Activated naive CD8-positive, alpha-beta T cell treated with anti-CD3 and anti-CD28 coated beads, Interleukin-2, amount 50 U/mL, for 24 hours (primary cell): ENCODE data around the gene CDH4.
A peak's percentile ranks its signal among the peaks of the same experiment; 100 is the strongest.

ENCODE experiments used
- ATAC-seq: fragments of 150-1000 bp; cut with Tn5 transposase; one replicate; pipeline ENCODE4 v1.10.0; 2021
- DNase-seq: peaks from one replicate; pipeline ENCODE4 v3.0.0; 2021
- H3K27ac Mint-ChIP-seq: one replicate; pipeline ENCODE4 v1.8.0; 2021; ENCODE audit warnings: mild to moderate bottlenecking, mixed read lengths
- H3K27me3 Mint-ChIP-seq: one replicate; pipeline ENCODE4 v1.8.0; 2021; ENCODE audit warnings: mixed read lengths
- H3K36me3 Mint-ChIP-seq: one replicate; pipeline ENCODE4 v1.8.0; 2021; ENCODE audit warnings: low read depth, mixed read lengths
- H3K4me1 Mint-ChIP-seq: one replicate; pipeline ENCODE4 v1.8.0; 2021; ENCODE audit warnings: mixed read lengths
- H3K4me3 Mint-ChIP-seq: one replicate; pipeline ENCODE4 v1.8.0; 2021; ENCODE audit warnings: mild to moderate bottlenecking, moderate library complexity, mixed read lengths
- H3K9me3 Mint-ChIP-seq: one replicate; pipeline ENCODE4 v1.8.0; 2021; ENCODE audit warnings: mixed read lengths

CDH4 gene

GRCh38 chr20:61531553-61532345 is 279.7 kb downstream of the CDH4 start:
- no peaks in the 10 kb centered on the region for H3K27me3 Mint-ChIP-seq
- H3K4me3 Mint-ChIP-seq = no peak overlapping the region
- ATAC-seq = no peak

GRCh38 chr20:61532736-61533135 is 280.7 kb downstream of the CDH4 start:
- DNase-seq (no peak), ATAC-seq (no peak)
- H3K4me1 Mint-ChIP-seq = no peaks in the 10 kb centered on the region
- no peaks in the 10 kb centered on the region for H3K27me3 Mint-ChIP-seq
- no peaks in the 10 kb centered on the region for H3K9me3 Mint-ChIP-seq
- no peak overlapping the region for H3K27ac Mint-ChIP-seq
- H3K36me3 Mint-ChIP-seq = no peaks in the 10 kb centered on the region
- no peak overlapping the region for H3K4me3 Mint-ChIP-seq

More at GRCh38 chr20:61531553-61532345, 279.7 kb downstream of the CDH4 start:
- H3K27ac Mint-ChIP-seq = no peak overlapping the region
- DNase-seq = no peak
- H3K9me3 Mint-ChIP-seq = no peaks in the 10 kb centered on the region
- no peaks in the 10 kb centered on the region for H3K36me3 Mint-ChIP-seq
- H3K4me1 Mint-ChIP-seq = no peaks in the 10 kb centered on the region

DNA sequence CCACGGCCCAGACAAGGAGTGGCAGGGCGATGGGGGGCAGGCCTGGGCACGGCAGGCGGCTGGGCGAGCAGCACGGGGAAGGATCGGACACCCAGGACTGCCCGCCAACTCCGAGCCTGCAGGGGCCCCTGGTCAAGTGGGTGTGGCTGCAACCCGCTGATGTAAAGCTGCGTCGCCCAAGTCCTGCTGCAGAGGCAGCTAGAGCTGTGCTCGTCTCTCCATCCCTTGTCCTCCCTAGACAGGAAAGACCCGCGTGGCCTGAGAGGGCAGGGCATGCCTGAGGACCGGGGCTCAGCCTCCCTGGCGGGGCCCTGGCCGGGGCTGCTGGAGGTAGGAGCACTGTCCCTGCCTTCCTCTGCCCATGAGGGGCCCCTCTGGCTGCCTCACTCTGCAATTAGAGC is 281.2 kb downstream of the CDH4 start:
- ATAC-seq = peak; percentile 33
- Mint-ChIP-seq H3K36me3 (no peaks in the 10 kb centered on the region), H3K9me3 (no peaks in the 10 kb centered on the region), H3K4me3 (no peak overlapping the region), H3K27ac (no peak overlapping the region), H3K27me3 (no peaks in the 10 kb centered on the region), H3K4me1 (no peaks in the 10 kb centered on the region)
- no peak for DNase-seq

DNA sequence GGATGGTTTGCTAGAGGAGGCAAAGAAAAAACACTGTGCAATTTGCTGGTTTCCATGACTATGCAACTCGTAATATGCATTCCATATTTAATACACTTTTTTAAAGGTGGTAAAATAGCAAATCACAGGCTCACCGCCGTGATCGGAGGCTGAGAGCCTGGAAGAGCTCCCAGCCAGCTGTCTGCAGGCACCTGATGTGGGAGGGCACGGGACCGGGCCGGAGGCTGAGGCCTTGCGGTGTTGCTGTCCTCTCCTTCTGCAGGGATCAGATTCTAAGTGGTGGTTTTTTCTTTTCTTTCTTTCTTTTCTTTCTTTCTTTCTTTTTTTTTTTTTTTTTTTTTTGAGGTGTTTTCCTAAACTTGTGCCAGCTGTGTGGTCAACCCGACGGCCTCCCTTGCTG is 282.3 kb downstream of the CDH4 start:
- Mint-ChIP-seq H3K4me3 (no peak overlapping the region), H3K36me3 (no peaks in the 10 kb centered on the region), H3K27me3 (no peaks in the 10 kb centered on the region), H3K4me1 (no peaks in the 10 kb centered on the region), H3K9me3 (no peaks in the 10 kb centered on the region), H3K27ac (no peak overlapping the region)
- DNase-seq = no peak
- no peak for ATAC-seq

GRCh38 chr20:61535091-61535490 is 283.0 kb downstream of the CDH4 start:
- Mint-ChIP-seq H3K4me1 (no peaks in the 10 kb centered on the region), H3K36me3 (no peaks in the 10 kb centered on the region), H3K9me3 (no peaks in the 10 kb centered on the region), H3K27ac (no peak overlapping the region), H3K4me3 (no peak overlapping the region), H3K27me3 (no peaks in the 10 kb centered on the region)
- DNase-seq = no peak
- no peak for ATAC-seq

DNA sequence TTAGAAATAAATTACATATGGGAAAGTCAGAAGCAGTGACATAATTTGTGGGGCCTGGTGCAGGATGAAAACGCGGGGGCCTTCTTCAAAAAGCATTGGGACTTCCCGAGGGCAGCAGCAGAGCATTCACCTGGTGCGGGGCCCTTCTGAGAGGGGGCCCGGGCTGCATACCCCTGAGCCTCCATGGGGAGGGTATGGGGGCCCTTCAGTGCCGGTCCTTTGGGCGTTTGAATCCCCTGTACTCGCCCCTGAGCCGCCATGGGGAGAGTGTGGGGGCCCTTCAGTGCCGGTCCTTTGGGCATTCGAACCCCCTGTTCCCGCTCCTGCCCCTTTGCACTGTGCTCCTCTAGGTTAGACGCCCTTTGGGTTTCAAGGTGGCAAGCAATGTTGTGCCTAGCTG is 283.5 kb downstream of the CDH4 start:
- no peaks in the 10 kb centered on the region for H3K4me1 Mint-ChIP-seq
- no peaks in the 10 kb centered on the region for H3K27me3 Mint-ChIP-seq
- H3K9me3 Mint-ChIP-seq = no peaks in the 10 kb centered on the region
- ATAC-seq = no peak
- H3K36me3 Mint-ChIP-seq = no peaks in the 10 kb centered on the region
- no peak for DNase-seq
- no peak overlapping the region for H3K27ac Mint-ChIP-seq
- no peak overlapping the region for H3K4me3 Mint-ChIP-seq

GRCh38 chr20:61535956-61536355 is 283.9 kb downstream of the CDH4 start:
- DNase-seq (no peak), ATAC-seq (no peak)
- Mint-ChIP-seq H3K9me3 (no peaks in the 10 kb centered on the region), H3K4me1 (no peaks in the 10 kb centered on the region), H3K27ac (no peak overlapping the region), H3K36me3 (no peaks in the 10 kb centered on the region), H3K27me3 (no peaks in the 10 kb centered on the region), H3K4me3 (no peak overlapping the region)

DNA sequence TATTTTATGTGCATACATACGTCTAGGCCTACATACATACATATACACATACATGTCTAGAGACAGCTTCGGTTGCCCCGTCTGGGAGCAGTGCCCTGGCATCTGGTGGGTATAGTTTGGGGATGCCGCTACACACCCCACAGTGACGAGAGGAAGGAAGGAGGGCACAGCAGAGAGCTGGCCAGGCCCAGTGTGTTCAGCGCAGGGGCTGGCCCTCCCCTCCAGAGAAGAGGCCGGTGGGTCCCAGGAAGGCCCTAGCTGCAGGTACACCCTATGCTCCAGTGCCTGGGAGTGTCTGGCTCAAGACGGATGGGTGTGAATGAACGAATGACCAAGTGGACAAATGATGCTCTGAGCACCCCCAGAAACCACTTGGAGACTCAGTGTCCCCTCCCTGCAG is 284.6 kb downstream of the CDH4 start:
- no peak overlapping the region for H3K4me3 Mint-ChIP-seq
- H3K27me3 Mint-ChIP-seq = no peaks in the 10 kb centered on the region
- H3K27ac Mint-ChIP-seq = no peak overlapping the region
- H3K4me1 Mint-ChIP-seq = no peaks in the 10 kb centered on the region
- H3K9me3 Mint-ChIP-seq = no peaks in the 10 kb centered on the region
- ATAC-seq = no peak
- no peak for DNase-seq
- H3K36me3 Mint-ChIP-seq = no peaks in the 10 kb centered on the region

GRCh38 chr20:61537239-61538182 is 285.4 kb downstream of the CDH4 start:
- H3K9me3 Mint-ChIP-seq = no peaks in the 10 kb centered on the region
- no peak for ATAC-seq
- no peak overlapping the region for H3K27ac Mint-ChIP-seq

DNA sequence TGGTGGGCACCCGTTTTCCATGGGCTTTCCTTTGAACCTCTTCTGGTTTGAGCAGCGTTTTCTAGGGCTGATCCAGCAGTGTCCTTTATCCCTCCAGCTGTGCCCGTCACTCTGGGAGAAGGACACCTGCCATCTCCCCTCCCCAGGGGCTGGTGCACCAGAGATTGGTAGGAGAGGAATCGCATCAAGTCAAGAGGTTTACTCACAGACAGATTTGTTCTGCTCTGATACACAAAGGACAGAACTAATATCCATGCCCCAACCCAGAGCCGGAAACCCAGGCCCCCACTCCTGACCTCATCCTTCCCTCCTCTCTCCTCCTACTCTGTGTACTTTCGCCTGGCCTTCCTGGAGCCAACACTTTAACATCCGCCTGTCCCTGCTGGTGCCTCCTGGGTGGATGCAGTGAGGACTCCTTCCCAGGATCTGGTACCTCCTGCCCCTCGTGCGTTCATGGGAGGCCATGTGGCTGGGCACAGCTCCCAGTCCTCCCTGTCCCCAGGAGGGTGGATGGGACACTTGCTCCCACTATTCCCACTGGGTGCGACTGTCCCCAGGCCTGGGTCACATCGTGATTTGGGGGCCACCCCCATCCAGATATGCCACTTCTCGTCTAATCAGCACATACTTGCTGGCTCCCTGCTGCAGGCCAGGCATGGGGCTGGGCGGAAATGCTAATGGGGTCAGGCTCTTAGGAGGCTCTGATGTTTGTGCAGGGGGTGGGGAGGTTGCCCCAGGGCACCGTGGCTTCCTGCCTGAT is 286.3 kb downstream of the CDH4 start:
- Mint-ChIP-seq H3K27me3 (no peaks in the 10 kb centered on the region), H3K4me1 (no peaks in the 10 kb centered on the region), H3K9me3 (no peaks in the 10 kb centered on the region), H3K27ac (no peak overlapping the region), H3K36me3 (no peaks in the 10 kb centered on the region), H3K4me3 (no peak overlapping the region)
- ATAC-seq = no peak
- no peak for DNase-seq

More at GRCh38 chr20:61537239-61538182, 285.4 kb downstream of the CDH4 start:
- Mint-ChIP-seq H3K4me3 (no peak overlapping the region), H3K27me3 (no peaks in the 10 kb centered on the region), H3K4me1 (no peaks in the 10 kb centered on the region), H3K36me3 (no peaks in the 10 kb centered on the region)
- no peak for DNase-seq

DNA sequence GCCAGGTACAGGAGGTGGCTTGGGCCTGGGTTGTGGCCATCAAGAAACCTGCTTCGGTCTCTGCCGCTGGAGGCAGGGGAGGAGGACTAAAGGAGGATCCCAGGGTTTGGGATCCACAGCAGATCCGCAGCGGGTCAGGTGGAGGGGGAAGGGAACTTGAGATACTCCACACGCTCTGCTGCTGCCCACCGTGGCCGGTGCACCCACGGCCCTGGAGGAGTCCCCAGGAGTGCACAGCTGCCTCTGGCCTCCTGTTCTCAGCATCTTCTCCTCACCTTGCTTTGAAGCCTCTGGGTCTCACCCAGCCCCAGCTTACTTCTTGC is 286.8 kb downstream of the CDH4 start:
- Mint-ChIP-seq H3K4me1 (no peaks in the 10 kb centered on the region), H3K27ac (no peak overlapping the region)
- ATAC-seq = no peak

GRCh38 chr20:61539706-61540360 is 287.8 kb downstream of the CDH4 start:
- ATAC-seq (no peak), DNase-seq (no peak)
- Mint-ChIP-seq H3K36me3 (no peaks in the 10 kb centered on the region), H3K4me3 (no peak overlapping the region), H3K27ac (no peak overlapping the region), H3K9me3 (no peaks in the 10 kb centered on the region), H3K4me1 (no peaks in the 10 kb centered on the region), H3K27me3 (no peaks in the 10 kb centered on the region)

More for the DNA sequence above, 286.8 kb downstream of the CDH4 start:
- DNase-seq = no peak
- no peaks in the 10 kb centered on the region for H3K9me3 Mint-ChIP-seq
- no peak overlapping the region for H3K4me3 Mint-ChIP-seq
- no peaks in the 10 kb centered on the region for H3K36me3 Mint-ChIP-seq
- H3K27me3 Mint-ChIP-seq = no peaks in the 10 kb centered on the region

GRCh38 chr20:61541537-61541936 is 289.5 kb downstream of the CDH4 start:
- DNase-seq (no peak), ATAC-seq (no peak)
- Mint-ChIP-seq H3K36me3 (no peaks in the 10 kb centered on the region), H3K4me1 (no peaks in the 10 kb centered on the region), H3K27ac (no peak overlapping the region), H3K27me3 (no peaks in the 10 kb centered on the region), H3K4me3 (no peak overlapping the region), H3K9me3 (peaks cover 4% of the 10 kb centered on the region)

DNA sequence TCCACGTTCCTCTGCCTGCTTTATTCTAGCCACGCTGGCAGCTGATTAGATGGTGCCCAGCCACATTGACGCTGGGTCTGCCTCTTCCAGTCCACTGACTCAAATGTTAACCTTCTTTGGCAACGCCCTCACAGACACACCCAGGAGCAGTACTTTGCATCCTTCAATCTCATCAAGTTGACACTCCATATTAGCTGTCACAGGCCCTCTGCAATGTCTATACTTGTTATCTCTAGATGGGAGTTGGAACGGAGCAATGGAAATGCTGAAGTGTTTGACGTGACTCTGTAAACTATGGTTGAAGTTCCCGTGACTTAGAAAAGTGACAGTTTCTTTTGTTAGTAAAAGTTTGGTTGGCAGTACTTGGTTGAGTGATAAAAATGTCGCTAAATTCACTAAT is 291.0 kb downstream of the CDH4 start:
- Mint-ChIP-seq H3K4me3 (no peak overlapping the region), H3K27ac (no peak overlapping the region), H3K36me3 (no peaks in the 10 kb centered on the region), H3K9me3 (peaks cover 4% of the 10 kb centered on the region), H3K4me1 (no peaks in the 10 kb centered on the region), H3K27me3 (no peaks in the 10 kb centered on the region)
- DNase-seq (no peak), ATAC-seq (no peak)
